ENCODE data around the gene SLCO2A1. TPM values are rescaled to one million over a fixed set of nuclear protein-coding genes. Genes with fewer than 3 reads are reported as not detected.

Gene SLCO2A1
- total RNA-seq, 1 donor from 2014 or later = not detected

DNA sequence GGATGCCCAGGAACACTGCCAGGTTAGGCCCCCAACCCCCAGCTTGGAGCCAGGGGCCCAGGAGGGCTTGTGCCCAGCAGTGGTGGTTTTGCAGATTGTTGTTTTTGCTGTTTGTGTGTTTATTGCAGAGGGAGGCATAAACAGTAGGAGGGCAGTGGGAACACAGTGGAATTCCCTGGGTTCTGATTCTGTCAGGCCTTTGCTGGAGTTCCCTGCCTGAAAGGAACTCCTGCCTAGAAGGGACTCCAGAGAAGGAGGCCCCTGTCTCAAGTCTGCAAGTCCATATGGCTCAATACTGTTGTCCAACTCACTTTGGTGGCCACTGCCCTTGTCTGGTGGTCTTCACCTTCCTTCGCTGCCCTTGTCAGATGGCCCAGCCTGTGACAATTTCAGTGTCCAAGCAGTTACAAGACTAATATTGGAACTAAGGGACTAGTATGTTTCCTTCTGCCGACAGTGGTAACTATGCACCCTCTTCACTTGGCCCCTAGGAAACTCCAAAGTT, 86.6 kb downstream of the SLCO2A1 start:
- Histone ChIP-seq H3K4me3 (ENCODE audit: low read depth, low read length) (no peak overlapping the region), H3K36me3 (ENCODE audit: control insufficient read depth, insufficient read depth, low read length) (no peaks in the 10 kb centered on the region), H3K27me3 (ENCODE audit: control insufficient read depth, insufficient read depth, low read length) (peaks cover 61% of the 10 kb centered on the region)
- DNase-seq (ENCODE audit: low read depth) (no peak), FAIRE-seq (no peak)
- TF ChIP-seq, protein P1, sequence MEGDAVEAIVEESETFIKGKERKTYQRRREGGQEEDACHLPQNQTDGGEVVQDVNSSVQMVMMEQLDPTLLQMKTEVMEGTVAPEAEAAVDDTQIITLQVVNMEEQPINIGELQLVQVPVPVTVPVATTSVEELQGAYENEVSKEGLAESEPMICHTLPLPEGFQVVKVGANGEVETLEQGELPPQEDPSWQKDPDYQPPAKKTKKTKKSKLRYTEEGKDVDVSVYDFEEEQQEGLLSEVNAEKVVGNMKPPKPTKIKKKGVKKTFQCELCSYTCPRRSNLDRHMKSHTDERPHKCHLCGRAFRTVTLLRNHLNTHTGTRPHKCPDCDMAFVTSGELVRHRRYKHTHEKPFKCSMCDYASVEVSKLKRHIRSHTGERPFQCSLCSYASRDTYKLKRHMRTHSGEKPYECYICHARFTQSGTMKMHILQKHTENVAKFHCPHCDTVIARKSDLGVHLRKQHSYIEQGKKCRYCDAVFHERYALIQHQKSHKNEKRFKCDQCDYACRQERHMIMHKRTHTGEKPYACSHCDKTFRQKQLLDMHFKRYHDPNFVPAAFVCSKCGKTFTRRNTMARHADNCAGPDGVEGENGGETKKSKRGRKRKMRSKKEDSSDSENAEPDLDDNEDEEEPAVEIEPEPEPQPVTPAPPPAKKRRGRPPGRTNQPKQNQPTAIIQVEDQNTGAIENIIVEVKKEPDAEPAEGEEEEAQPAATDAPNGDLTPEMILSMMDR (IDR thresholded peaks at IDR 0.05; ENCODE audit: insufficient read depth, low read length, severe bottlenecking) = no peak

GRCh38 chr3:133941415-133941821, 88.3 kb downstream of the SLCO2A1 start:
- Histone ChIP-seq H3K4me3 (ENCODE audit: low read depth, low read length) (no peak overlapping the region), H3K27me3 (ENCODE audit: control insufficient read depth, insufficient read depth, low read length) (peaks cover 62% of the 10 kb centered on the region), H3K36me3 (ENCODE audit: control insufficient read depth, insufficient read depth, low read length) (no peaks in the 10 kb centered on the region)
- FAIRE-seq (no peak), DNase-seq (ENCODE audit: low read depth) (no peak)
- TF ChIP-seq, protein P1 (IDR thresholded peaks at IDR 0.05; ENCODE audit: insufficient read depth, low read length, severe bottlenecking) = no peak

- no peak overlapping the region for H3K4me3 ChIP-seq (ENCODE audit: low read depth, low read length)
- no peak for DNase-seq (ENCODE audit: low read depth)
- H3K36me3 ChIP-seq (ENCODE audit: control insufficient read depth, insufficient read depth, low read length) = no peaks in the 10 kb centered on the region
- H3K27me3 ChIP-seq (ENCODE audit: control insufficient read depth, insufficient read depth, low read length) = peaks cover 63% of the 10 kb centered on the region
- FAIRE-seq = peak; percentile 77
- TF ChIP-seq, protein P1 (IDR thresholded peaks at IDR 0.05; ENCODE audit: insufficient read depth, low read length, severe bottlenecking) = no peak
Observed at GRCh38 chr3:133940536-133940935, 89.2 kb downstream of the SLCO2A1 start.

- Histone ChIP-seq H3K4me3 (ENCODE audit: low read depth, low read length) (no peak overlapping the region), H3K27me3 (ENCODE audit: control insufficient read depth, insufficient read depth, low read length) (peaks cover 65% of the 10 kb centered on the region), H3K36me3 (ENCODE audit: control insufficient read depth, insufficient read depth, low read length) (no peaks in the 10 kb centered on the region)
- TF ChIP-seq, protein P1 (IDR thresholded peaks at IDR 0.05; ENCODE audit: insufficient read depth, low read length, severe bottlenecking) = no peak
- FAIRE-seq (no peak), DNase-seq (ENCODE audit: low read depth) (no peak)
Observed at GRCh38 chr3:133939463-133939835, 90.3 kb downstream of the SLCO2A1 start.

DNA sequence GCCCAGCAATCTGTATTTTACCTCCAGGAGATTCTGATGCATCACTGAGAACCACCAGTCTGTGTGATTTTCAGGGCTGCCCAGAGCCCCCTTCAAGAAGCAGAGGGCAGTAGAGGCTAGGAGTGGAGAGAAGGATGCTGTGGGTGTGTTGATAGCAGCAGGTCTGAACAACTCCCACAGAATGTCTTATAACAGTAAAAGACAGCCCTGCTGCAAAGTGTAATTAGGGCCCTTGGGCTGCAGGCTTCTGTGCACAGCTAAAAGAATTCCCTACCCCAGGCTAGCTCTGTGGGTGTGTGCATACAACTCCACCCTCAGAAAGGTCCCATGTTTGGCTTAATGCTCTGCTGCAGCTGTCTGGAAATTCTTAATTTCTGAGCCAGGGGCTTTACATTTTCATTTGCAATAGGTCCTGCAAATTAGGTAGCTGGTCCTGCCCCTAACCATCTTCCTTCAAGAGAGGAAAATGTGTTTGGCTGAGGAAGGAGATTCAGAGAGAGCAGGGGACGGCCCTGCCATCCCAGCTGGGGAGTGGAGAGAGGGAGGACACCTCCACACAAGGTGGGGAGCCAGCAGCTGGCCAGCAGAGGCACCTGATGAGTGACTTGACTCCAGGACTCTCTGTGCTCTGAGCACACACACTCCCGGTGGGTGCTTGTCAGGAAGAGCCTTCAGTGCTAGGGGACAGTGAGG, 90.8 kb downstream of the SLCO2A1 start:
- Histone ChIP-seq H3K4me3 (ENCODE audit: low read depth, low read length) (no peak overlapping the region), H3K36me3 (ENCODE audit: control insufficient read depth, insufficient read depth, low read length) (no peaks in the 10 kb centered on the region), H3K27me3 (ENCODE audit: control insufficient read depth, insufficient read depth, low read length) (peaks cover 68% of the 10 kb centered on the region)
- peak; percentile 19 for DNase-seq (ENCODE audit: low read depth)
- TF ChIP-seq, protein P1 (IDR thresholded peaks at IDR 0.05; ENCODE audit: insufficient read depth, low read length, severe bottlenecking) = peak; percentile 7
- no peak for FAIRE-seq
